Amygdala (tissue), 56 donors: ENCODE data around the gene KRT222.

Experiments used
- DNase-seq, 56 donors: peaks; one replicate each; lab custom pipeline; 2025; lab: John Stamatoyannopoulos, UW

KRT222 gene

DNA sequence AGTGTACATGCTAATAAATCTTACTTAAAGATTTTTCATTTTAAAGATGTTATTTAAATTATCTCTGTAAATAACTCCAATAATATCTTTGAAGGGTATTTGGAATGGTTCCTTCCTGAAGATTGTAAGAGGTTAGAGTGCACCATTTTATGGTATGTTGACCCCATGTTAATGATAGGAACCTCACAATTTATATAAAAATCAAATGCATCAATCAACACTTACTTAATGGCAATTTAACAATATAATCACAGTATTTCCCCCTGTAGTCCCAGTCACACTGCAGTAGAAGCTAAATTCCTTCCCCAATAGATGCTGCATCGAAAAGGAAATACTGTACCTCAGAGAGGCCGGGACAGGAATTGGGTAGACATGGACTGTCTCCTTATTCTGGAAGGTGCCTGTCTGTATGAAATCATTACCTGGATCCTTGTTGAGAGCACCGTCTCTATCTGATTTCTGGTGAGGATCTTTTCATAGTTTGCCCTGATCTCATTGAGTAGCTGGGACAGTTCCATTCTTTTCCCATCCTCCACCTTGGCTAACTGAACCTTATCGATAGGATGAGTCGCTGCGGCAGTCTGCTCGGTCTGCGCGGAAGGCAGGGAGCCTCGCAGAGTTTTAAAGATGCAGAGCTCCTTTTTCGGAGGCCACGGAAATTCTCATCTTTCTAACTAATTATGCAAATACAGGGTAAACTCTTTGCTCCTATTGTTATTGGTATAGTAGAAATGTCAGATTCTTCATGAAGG, at the start of gene KRT222:
KRT222 (minus strand) TSS at position 596 of the 752 bp plus-strand sequence; CDS start at position 518, 78 bp downstream.
- DNase-seq: peak in 12 of 56 donors; percentile 0 to 11 (median 4)

DNA sequence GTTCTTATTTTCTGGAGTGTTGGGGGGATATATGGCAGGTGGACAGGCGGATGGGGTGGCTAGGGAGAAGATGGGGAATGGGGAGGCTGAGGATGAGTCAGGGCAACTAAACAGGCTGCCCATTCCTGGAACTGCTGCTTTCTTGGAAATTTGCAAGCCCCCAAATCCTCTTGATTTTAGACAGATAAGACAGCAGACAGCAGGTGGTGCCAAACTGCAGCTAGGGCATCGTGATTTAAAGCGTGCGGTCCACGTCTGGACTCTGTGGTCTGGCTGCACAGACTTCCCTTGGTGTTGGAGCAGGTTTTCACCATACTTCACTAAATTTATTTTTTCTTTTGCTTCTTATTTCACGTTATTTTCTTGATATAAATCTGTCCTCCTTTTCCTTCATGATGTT, 49.5 kb upstream of the KRT222 start:
- no peak for DNase-seq

GRCh38 chr17:40707745-40708144, 42.8 kb upstream of the KRT222 start:
- DNase-seq: no peak

- no peak for DNase-seq
These were observed 40.6 kb upstream of the KRT222 start for GRCh38 chr17:40705584-40705983.

- DNase-seq: no peak
These were observed 38.7 kb upstream of the KRT222 start, which contains the start of gene KRT24 for GRCh38 chr17:40703652-40704051. Gene KRT24, minus strand, starts transcription at chr17:40703752. Its CDS starts 59 bp downstream, at chr17:40703693.

DNA sequence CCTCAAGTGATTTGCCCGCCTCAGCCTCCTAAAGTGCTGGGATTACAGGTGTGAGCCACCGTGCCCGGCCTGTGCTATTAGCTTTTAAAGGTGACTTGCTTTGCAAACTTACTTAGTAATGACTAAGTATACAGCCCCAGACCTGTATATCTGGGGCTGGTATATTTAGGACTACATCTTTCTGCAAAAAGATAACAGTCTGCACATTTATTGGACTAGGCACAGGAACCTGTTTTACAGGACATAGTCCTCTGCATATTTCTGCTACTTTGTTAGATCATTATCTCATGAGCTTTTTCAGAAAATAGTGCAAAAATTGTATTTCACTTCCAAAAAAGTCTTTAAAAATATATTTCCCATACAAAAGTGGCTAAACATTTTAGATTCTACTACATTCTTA, 37.3 kb upstream of the KRT222 start:
- DNase-seq: no peak

DNA sequence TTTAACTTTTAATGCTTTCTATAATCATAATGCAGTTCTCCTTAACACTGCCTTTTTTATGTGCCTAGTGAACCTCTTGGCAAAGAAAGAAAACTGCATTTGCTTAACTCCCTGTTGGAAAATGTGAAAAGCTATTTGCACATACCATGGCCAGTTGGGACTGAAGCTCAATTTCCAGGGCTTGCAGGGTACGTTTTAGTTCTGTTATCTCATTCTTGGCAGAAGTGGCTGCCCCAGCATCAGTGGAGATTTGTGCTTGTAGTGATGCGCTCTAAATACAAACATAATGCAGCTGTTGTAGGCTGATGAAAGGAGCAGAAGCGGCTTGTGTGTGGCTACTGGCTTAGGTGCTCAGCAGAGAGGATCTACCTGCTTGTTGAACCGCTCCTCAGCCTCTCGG, 34.9 kb upstream of the KRT222 start:
- DNase-seq: no peak

DNA sequence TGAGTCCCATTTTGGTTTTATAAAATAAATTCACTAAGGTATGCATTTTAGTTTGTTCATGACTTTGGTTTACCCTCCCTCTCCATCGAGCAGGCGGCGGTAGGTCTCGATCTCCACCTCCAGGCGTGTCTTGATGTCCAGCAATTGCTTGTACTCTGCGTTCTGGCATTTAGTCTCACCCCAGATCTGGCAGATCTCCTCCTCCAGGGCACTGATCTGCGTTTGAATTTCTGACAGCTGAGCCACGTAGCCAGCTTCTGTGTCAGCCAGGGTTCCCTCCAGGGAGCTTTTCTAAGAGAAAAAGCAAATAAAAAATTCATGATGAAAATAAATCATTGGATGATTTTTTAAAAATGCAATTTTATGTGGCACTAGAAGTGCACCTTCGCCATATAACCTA, 34.4 kb upstream of the KRT222 start:
- DNase-seq: no peak

GRCh38 chr17:40697297-40697696, 32.3 kb upstream of the KRT222 start:
- no peak for DNase-seq

GRCh38 chr17:40696651-40697072, 31.7 kb upstream of the KRT222 start:
- no peak for DNase-seq

- no peak for DNase-seq
These were observed 31.0 kb upstream of the KRT222 start for GRCh38 chr17:40695874-40696472.

DNA sequence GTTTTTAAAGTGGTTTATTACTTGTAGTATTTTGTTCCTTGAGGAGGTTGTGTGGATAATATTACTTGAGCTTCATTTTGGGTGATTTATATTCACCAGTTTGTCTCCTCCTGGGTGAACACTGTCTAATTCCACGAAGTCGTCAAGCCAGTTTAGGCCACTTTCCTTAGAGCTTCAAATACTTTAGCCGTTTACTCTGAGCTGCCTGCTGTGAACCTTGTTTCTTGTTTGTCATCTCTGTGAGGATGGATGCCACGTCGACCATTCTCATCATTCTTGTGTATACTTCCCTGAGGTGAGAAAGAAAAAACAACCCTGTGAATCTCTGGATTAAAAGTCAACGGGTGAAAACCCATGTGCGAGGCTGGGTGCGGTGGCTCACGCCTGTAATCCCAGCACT, 29.6 kb upstream of the KRT222 start:
- no peak for DNase-seq

DNA sequence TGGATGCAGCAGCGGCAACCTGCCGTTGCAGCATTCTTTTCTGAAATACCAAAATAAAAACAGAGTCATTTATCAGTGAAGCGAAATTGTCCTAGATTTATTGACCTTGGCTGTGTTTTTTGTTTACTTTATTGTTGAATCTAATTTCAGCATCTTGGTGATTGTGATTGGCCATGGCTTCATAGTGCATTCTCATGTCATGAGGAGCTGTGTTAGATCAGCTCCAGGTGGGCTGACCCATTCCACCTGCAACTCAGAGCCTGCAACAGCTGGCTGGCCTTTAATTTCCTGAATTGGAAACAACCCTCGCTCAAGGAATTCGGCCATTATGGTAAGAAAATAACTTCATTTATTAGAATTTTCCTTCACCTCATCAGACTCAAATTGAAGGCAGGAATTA, 22.1 kb upstream of the KRT222 start:
- DNase-seq: no peak

DNA sequence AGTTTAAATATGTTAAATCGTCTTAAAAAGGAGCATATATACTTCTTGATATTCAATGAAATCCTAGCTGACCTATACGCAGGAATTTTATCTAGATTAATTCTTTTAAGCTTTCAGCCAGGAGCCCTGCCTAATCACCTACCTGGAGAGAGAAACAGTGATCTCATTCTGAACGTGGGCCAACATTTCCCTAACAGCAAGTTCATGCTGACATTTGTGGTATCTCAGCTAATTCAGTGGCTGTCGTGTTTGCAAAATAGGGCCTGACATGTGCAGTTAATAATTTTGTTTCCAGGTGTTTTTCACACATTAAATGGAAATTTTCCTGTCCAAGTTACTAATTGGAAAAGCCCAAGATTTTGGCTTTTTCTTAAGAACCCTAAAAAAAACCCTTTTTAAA, 21.2 kb upstream of the KRT222 start:
- no peak for DNase-seq

DNA sequence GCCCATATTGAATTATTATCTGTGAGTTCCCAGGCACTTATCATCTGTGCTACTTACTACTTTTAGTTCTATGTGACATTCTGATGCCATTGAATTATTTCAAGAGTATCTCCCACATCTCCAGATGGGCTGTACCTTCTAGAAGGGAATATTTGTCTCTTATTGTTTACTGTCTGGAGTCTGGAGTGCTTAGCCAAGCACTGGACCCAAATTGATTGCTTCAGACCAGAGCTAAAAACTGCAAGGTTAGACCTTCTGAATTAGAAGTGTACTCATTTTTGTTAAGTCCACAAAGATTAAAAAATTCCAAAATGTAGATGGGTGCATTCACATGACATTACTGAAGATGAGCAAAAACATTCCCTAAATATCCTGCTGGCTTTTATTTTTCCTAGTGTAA, 16.0 kb upstream of the KRT222 start:
- no peak for DNase-seq

GRCh38 chr17:40679523-40679907, 14.5 kb upstream of the KRT222 start:
- no peak for DNase-seq

- DNase-seq: no peak
These were observed 14.0 kb upstream of the KRT222 start for GRCh38 chr17:40678902-40679522.

DNA sequence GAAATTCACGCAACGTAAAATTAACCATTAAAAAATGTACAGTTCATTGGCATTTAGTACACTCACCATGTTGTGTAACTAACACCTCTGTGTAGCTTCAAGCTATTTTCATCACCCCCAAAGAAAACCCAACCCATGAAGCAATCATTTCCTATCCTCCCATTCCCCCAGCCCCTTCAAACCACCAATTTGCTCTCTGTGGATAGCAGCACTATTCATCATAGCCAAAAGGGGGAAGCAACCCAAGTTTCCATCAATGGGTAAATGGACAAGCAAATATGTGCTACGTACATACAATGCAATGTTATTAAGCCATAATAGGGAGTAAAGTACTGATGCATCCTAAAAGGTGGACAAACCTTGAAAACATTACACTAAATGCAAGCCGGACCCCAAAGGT, 10.9 kb upstream of the KRT222 start:
- no peak for DNase-seq

DNA sequence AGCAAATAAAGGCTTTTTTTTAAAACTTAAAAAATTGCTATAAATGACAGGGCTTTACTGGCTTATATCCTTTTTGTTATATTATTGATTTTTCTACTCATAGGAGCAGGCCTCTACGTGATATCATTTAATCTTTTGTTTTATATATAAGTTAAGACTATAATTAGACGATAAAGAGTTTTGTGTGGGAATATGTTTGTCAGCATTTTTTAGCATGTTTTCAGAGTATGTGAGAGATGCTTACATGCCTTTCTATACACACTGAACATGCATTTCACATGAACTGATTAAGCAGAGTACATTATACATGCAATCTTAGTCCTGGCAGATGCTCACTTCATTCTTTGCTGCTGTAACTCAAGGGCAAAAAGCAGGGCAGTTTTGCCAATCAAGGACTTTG, 7.7 kb upstream of the KRT222 start:
- no peak for DNase-seq

- no peak for DNase-seq
These were observed 6.3 kb upstream of the KRT222 start for GRCh38 chr17:40671282-40671681.

DNA sequence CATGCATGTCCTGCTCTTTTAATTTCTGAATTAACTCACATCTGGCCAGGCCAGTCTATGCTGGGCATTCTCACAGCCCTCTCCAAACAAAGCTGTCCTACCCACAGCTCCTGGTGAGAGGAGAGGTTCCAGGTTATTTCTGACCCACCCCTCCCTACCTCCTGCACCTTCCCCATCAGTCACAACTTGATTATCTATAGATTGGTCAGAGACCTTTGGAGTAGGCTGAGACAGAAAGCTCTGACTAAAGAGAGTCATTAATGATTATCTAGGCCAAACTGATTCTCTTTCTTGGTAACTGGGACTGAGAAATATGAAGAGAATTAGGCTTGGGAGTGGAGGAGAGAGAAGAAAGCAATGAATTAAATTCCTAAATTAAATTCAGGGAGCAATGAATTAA, 1.4 kb upstream of the KRT222 start:
- DNase-seq: no peak

DNA sequence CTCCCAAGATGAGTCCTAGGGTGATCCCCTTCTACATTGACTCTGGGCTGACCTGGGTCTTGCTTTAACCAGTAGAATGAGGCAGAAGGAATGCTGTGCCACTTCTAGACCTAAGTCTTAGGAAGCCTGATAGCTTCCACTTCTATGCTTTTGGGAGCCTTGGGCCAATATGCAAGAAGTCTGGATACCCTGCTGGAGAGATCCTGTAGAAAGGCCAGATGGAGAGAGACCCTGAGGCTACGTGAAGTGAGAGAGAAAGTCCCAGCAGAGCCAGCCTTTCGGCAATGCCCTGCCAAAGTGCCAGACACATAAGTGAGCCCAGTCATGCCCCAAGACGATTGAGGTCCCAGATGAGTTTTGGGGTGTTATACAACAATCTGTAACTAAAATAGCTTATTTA, 1.7 kb downstream of the KRT222 start:
- no peak for DNase-seq
